DLD1 (cell line): ENCODE measurements around the gene MCHR2.

Source experiments
- in situ Hi-C: cut with HindIII; loops from 2 replicates; pipeline ENCODE4 v1.10.0; 2017; ENCODE audit warnings: low sequenced_read_pairs

The MCHR2 gene

GRCh38 chr6:99905209-99906106, 88.6 kb downstream of the MCHR2 start:
- in situ Hi-C loops: no loop called here

DNA sequence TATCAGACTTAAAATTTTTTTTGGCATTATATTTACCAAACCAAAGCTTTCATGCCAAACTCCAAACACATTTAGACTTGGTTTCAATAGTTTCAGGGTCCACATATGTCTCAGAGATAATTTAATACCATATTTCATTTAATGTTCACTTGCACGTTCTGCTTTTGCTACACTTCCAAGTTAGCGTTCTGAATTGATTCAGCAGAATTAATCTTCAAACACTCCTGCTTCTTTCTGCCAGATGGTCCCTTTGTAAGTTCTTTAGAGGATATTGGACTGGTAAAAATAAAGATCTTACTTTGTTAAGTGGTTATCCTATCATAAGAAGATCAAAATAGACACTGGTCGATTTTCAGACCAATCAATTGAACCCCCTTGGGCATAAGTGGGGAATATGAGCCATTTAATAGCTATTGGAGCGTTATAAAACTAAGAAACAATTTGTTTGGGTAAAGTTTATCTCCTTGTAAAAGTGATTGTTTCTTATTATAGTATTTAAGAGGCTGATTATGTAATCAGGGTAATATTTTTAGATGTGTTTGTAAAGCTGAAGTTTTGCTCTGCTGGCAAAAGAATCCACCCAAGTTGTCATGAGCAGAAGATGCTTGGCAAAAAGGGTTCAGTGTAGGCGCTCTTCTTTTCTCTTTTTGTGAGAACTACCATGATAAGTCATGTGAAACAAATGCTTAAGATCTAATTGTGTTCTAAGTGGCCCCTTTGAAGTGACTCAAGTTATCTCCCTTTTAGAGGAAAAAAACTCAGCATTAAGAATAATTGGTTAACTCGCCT, 92.2 kb downstream of the MCHR2 start:
- in situ Hi-C loops: no loop called here

DNA sequence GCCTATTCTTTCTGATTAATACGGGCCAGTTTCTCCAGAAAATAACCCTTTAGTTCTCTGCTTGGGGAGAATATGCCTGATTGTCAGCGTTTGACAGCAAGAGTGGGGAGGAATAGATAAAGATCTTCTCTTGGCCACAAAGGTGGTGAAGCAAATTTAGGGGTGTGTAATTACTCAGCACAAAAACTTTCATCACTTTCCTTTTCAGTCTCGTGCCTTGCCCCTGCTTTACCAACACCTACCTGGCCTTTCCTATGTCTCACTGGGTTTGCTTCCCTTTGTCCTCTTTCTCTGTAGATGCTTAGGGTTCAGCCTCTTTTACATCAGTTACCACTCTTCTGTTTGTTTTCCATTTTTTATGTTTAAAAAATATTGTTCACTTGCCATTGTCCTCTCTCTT, 99.2 kb downstream of the MCHR2 start:
- in situ Hi-C loops: no loop called here

DNA sequence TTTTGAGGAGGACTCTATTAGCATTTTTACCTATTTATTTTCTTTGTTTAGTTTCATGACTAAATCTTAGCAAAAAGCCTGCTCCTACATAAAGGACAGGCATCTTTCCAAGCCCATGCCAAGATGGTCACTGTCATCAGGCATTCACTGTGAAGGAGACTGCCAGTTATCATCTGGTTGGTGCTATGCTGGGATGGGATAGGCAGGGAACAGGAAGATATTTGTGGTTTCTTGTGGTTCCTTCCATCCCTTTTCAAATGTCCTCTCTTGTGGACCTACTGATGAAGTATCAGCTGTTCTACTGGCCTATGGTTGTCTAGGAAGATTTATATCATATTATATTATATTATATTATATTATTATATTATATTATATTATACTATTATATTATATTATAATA, 107.0 kb downstream of the MCHR2 start:
- in situ Hi-C loops: no loop called here

DNA sequence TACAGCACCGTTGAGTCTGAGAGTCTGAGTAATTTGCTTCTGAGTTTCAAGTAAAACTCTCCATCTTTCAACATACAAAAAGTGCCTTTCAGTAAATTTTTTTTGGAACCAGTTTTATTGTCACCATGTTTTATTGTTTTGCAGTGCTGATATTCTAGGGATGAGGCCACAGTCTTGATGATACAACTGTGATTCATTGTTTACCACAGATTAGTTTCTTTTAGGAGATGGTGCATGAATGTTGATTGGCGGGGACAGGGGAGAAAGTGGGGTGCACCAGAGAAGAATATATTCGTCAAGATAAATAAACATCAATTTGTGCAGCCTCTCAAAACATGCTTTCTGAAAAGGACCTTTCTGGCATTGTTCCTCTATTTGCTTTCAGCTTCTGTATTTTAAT, 109.0 kb downstream of the MCHR2 start:
- in situ Hi-C loops: no loop called here

DNA sequence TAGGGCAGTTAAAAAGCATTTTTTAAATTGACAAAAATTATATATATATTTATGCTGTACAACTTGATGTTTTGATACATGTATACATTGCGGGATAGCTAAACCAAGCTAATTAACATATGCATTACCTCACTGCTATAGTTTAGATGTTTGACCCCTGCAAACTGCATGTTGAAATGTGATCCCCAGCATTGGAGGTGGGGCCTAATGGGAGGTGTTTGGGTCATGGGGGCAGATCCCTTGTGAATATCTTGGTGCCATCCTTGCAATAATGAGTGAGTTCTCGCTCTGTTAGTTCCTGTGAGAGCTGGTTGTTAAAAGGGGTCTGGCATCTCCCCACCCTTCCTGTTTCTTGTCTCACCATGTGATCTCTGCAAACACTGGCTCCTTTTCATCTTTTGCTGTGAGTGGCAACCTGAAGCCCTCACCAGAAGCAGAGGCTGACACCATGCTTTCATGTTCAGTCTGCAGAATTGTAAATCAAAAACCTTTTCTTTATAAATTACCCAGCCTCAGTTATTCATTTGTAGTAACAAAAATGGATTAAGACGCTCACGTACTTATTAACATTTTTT, 111.8 kb downstream of the MCHR2 start:
- in situ Hi-C loops: no loop called here

DNA sequence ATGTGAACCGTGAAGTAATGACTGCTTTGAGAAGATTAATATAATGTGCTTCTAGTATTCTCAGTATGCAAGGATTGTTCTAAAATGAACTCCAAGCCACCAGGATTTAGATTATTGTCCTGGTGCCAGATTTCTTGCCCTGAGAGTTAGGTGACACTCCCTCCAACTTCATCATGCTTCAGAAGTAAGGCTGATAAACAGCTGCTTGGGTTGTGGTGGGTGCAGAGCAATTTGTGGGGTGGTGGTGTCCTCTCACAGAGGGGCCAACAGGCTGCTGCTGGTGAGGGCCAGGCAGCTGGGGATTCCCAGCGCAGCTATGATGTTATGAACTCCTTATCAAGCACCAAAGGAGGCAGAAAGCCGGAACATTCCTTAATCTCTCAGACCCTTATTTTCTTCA, 114.6 kb downstream of the MCHR2 start:
- in situ Hi-C loops: no loop called here

DNA sequence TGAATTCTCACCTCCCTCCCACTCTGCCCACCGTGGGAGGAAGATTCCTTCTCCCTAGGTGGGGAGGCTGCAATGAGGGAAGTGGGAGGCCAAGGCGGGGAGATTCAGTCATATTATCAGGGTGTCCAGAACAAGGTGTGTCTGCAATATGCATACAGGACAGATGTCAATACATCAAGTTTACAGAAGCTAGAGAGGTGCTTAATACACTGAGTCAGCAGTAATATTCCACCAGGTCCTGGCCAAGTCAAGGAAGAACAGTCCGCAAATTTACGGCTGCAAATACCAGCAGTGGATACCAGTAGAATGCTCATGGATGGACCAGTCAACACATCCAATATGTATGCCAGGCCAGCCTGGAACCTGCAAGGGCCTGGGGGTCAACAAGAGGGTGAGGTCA, 119.0 kb downstream of the MCHR2 start:
- in situ Hi-C loops: no loop called here

DNA sequence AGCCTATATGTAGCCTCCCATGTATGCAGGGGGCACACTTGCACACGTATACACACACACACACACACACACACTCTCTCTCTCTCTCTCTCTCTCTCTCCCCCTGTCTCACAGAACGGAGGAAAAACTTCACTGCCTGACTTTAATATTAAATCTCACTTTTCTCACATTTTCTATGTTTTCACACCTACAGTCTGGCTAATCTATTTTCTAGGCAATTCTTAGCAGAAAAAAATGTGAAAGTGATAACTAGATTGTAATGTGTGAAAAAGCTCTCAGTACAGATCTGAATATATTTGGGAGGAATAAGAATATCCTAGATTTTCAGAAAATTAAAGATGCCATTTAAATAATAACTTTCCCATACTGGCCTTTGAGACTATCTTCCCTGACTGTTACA, 120.9 kb downstream of the MCHR2 start:
- in situ Hi-C loops: no loop called here

GRCh38 chr6:99871641-99872040, 122.4 kb downstream of the MCHR2 start:
- in situ Hi-C loops: no loop called here
